C1 segment of cervical spinal cord (tissue), 14 donors: ENCODE measurements around the gene RYR3.

Experiments
- DNase-seq, 14 donors: peaks; one replicate each; lab custom pipeline; 2025; lab: John Stamatoyannopoulos, UW

RYR3 gene

DNA sequence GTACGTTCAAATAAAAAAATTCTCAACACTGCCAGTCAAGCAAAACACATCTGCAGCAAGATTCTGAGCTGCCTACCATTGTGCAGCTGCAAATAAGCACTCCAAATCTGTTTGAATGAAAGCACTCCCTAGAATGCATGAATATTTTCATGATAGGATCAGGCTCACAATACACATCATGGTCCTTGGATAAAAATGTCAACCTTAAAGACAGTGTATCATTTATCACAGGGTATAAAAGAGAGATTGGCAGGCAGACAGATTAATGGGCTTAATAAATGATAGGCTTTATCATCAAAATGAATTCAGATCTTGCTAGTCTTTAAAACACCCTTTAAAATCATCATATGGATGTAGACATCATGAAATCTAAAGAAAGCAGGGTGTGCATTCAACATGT lies 9.2 kb downstream of the RYR3 start:
- DNase-seq: no peak

DNA sequence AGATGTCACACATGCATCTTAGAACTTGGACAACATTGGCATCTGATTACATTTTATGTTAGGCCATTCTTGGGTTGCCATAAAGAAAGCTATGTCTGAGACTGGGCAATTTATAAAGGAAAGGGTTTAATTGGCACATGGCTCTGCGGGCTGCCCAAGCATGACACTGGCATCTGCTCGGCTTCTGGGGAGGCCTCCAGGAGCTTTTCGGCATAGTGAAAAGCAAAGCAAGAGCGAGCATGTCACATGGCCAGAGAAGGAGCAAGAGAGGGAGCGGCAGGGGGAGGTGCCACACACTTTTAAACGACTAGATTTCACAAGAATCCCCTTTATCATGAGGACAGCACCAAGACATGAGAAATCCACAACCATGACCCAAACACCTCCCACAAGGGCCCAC lies 11.3 kb downstream of the RYR3 start:
- DNase-seq: no peak

DNA sequence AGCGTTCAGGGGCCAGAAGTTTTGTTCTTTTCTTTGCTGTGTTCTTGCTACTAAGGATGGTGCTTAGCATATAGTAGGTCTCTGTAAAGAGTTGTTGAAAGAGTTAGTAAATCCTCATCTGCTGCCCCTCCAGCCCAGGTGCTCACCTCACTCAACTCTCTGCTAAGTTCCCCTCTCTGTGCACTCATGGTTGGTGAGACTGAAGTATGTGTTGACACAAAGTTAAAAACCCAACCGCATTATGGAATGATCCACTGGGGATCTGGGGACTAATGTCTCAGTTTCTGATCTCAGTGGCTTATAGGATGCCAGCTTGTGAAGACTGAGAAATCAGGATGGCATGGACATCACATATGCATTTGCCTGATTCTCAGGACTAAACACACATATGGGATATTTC lies 13.8 kb downstream of the RYR3 start:
- no peak for DNase-seq

DNA sequence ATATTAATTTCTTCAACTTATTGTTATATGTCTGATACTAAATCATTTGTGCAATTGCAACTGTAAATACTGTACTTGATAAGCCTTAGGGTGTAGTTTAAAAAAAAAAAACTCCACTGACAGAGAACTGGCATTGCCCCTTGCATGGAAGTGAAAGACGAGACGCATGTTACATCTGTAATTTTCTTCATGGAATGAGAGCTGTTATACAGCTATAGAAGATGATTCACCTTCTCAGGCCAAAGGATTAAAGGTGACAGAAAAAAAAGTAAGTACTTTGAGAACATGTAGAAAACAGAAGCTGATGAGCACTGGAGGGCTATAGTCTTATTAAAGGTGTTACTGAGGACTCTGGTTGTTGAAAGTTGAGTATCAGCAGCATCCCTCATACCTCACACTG lies 16.1 kb downstream of the RYR3 start:
- no peak for DNase-seq

DNA sequence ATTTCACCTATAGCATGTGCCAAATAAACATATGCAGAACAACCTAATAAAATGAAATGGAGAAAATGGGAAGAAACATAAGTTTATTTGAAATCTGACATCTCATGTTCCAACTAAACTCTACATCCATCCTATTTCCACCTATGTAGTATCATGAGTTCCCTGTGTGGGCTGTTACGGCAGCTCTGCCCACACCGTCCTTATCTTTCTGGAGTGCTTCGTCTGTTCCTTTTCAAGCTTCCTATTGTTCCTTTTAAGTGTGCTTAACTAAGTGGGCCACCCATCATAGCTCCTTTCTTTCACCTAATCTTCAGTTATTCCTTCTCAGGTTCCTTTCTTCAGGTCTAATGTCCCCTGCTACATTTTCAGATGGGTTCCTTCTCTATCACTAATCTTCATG lies 17.3 kb downstream of the RYR3 start:
- DNase-seq: no peak

GRCh38 chr15:33329457-33329856 lies 18.7 kb downstream of the RYR3 start:
- no peak for DNase-seq

DNA sequence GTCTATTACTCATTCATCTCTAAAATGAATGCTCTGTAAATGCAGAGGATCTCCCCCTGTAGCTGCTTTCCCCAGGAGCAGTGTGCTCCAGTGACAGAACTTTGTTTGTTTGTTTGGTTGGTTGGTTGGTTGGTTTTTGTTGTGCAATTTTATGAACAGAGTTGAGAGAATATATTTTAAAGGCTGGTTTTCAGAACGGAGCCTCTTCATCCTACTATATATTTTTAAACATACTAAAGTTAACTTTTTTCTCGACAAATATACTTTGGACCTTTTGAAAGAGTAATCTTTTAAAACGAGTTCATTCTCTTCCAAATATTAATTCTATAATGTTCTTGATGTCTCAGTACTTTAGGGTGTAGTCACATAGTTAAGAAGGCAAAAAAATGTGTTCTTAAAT lies 20.2 kb downstream of the RYR3 start:
- no peak for DNase-seq

GRCh38 chr15:33341953-33342352 lies 31.2 kb downstream of the RYR3 start:
- DNase-seq: no peak

GRCh38 chr15:33343275-33343674 lies 32.5 kb downstream of the RYR3 start:
- no peak for DNase-seq

GRCh38 chr15:33344111-33344510 lies 33.3 kb downstream of the RYR3 start:
- no peak for DNase-seq

GRCh38 chr15:33344530-33344929 lies 33.8 kb downstream of the RYR3 start:
- no peak for DNase-seq

DNA sequence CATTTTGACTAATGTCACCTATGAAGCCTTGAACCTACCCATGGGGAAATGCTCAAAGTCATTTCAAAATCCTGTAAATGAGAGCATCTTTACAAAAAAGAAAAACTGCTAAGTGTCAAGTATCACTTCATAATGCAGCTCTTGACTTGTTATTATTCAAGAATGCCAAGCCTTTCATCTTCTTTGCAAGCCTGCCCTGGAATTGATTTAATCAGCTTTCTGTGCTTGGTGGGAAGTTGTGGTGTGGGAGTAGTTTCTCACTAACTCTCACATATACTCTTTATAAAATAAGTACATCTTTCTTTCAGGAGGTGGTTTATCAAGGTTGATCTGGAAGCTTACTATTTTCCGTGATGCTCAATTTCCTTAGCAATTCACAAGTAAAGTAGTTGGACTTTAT lies 43.6 kb downstream of the RYR3 start:
- DNase-seq: no peak

GRCh38 chr15:33357845-33358244 lies 47.1 kb downstream of the RYR3 start:
- DNase-seq: no peak

DNA sequence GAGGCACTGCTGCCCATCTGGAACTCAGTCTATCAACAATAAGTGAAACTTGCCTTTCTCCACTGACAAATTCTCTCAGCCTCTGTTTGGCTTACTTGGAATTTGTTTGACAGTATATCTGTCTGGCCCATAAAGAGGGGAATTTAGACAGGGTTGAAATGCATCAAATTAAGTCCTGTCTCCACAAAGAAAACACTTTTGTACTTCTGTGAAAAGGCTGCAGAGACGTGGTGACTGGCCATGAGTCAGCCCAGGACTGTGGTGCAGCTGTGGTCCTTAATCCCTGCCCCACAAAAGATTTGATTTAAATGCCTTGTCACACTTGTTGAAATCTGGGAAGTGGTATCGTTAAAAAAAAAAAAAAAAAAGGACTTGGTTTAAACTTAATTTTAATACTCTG lies 47.5 kb downstream of the RYR3 start:
- DNase-seq: peak in 2 of 14 donors; percentile 3 to 48

GRCh38 chr15:33360886-33361285 lies 50.1 kb downstream of the RYR3 start:
- DNase-seq: no peak

- no peak for DNase-seq
Observed at GRCh38 chr15:33369941-33370622, 59.3 kb downstream of the RYR3 start.

DNA sequence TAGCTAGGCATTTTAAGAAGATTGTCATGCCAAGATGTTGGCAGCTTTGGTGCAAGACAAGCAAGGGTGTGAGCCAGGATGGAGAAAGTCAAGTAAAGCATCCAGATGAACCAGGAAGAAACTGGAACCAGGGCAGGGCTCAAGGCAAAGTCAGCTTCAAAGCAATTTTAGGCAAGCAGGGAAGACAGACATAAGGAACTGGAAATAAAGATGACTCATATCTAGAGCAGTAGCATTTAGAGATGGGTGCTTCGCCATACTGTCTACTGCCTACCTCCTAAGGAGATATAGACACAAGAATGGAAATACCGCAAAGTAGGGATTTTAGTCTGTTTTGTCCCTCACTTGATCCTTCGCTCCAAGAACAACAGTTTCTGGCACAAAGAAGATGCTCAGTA lies 59.9 kb downstream of the RYR3 start:
- no peak for DNase-seq

DNA sequence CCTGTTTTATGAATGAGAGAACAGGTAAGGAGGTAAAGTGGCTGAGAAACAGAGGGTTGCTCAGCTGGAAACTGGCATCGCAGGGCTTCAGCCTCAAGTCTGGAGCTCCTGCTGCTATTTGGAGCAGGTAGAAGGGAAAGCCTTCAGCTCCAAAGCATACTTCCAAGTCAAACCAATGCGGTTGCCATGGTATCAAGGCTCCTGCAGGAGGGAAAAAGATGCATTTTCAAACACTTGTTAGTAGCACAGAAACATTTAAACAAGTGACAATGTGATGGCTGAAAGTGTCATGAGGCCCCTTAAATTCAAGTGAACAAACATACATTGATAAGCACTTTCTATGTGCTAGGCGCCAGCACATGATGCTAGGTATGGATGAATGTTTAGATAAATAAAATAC lies 60.4 kb downstream of the RYR3 start:
- DNase-seq: no peak

DNA sequence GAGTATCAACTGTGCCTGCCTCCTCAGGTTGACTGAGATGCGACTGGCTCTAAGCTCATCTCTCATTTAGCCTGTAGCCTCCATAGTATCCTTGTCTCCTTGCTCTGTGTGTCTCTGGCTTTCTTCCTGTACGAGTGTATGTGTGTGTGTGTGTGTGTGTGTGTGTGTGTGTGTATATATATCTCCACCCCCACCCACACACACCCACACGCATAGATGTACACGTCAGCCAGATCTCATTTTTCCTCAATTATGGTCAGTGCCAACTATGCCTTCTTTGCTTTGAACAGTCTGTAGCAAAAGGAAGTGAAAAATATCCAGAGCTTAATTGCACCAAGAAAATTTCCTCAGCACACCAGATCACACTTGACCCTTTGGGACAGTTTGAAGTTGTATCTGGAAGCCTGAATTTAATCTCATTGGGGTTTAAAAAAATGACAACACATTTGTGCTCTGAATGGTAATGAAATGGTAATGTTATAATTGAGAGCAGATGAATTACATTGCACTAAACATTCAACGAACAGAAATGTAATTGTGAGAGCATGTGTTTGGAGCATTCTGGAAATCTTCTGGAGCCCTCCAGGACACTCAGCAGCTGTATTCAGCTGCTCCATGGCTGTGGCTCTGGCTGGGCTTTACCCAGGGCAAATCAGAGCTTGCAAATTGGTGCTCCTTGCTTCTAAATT lies 63.6 kb downstream of the RYR3 start:
- no peak for DNase-seq

GRCh38 chr15:33375236-33375635 lies 64.5 kb downstream of the RYR3 start:
- no peak for DNase-seq

DNA sequence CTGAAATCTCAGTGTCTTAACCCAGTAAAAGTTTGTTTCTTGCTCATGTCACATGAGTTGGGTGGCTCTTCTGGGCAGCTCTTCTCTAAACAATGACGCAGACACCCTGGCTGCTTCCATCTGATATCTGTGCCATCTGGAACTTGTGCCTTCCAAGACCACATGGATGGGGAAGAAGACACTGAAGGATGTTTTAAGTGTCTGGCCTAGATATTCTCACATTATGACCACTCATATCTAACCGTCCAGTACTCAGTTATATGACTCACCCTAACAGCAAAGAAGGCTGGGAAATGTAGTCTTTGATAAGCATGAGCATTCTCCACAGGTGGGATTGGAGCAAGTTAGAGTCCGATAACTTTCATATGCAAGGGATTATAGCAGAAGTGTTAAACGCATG lies 66.4 kb downstream of the RYR3 start:
- peak in 1 of 14 donors; percentile 0 for DNase-seq

- DNase-seq: no peak
Observed at GRCh38 chr15:33378866-33379480, 68.2 kb downstream of the RYR3 start.

DNA sequence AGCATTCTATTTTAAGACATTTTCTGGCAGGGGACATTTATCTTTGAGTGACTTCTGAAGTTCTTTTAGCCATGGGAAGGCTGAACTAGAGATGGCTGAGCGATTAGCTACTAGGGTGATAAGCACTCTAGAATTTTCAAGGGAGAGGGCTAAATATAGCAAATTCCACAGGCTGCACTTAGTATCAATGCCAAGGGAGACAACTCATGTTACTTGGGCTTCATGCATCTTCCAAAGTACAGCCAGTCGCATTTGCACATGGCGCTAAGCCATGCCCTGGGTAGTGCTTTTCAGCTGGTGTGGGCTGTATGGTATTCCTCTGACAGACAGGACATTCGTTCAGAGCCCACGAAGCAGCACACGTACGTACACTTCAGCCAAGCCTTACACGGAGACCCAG lies 69.6 kb downstream of the RYR3 start:
- no peak for DNase-seq
